Vagina (tissue), 2 donors: Measurements from ENCODE around the gene PPRC1.

Experiments
- CTCF ChIP-seq, 3 experiments: fragments of 450-650 bp in 2 of 3; fragments of 200-600 bp in 1 of 3; sonication (generic) in 1 of 3; IDR thresholded peaks; one replicate each; pipeline ENCODE4 v1.5.1; 2017 to 2019; ENCODE audit warnings: antibody characterized with exemption in 3 of 3, mild to moderate bottlenecking in 2 of 3, moderate library complexity in 2 of 3
- POLR2A ChIP-seq, 2 donors: fragments of 450-650 bp; IDR thresholded peaks; one replicate each; pipeline ENCODE4 v1.6.1; 2017; ENCODE audit warnings: antibody characterized with exemption in 2 of 2, mild to moderate bottlenecking in 2 of 2, moderate library complexity in 2 of 2
- POLR2AphosphoS5 ChIP-seq, 2 donors: sonication (generic); formaldehyde crosslinking; IDR thresholded peaks; one replicate each; pipeline ENCODE4 v1.9.0; 2017; ENCODE audit warnings: antibody characterized with exemption in 2 of 2, mild to moderate bottlenecking in 2 of 2, low read depth in 1 of 2; ENCODE audit not compliant: insufficient read depth in 1 of 2

- no peak for TF ChIP-seq POLR2A (IDR thresholded peaks at IDR 0.05)
- TF ChIP-seq CTCF (IDR thresholded peaks at IDR 0.05), result no peak
- TF ChIP-seq POLR2AphosphoS5 (IDR thresholded peaks at IDR 0.05; ENCODE audit: insufficient read depth in 1 of 2, low read depth in 1 of 2), result no peak
These were observed 9.6 kb upstream of the PPRC1 start for GRCh38 chr10:102123223-102123622.
